ENCODE measurements around the gene NMRK2.

- TF ChIP-seq CTCF (conservative IDR thresholded peaks at IDR 0.05 in 1 of 2, IDR thresholded peaks at IDR 0.05 in 1 of 2; ENCODE audit: extremely low read depth in 1 of 2, insufficient read depth in 1 of 2, low read depth in 1 of 2, low read length in 2 of 2) (no peak), EZH2 (IDR thresholded peaks at IDR 0.05; ENCODE audit: borderline replicate concordance, low read length) (no peak)
Observed at GRCh38 chr19:3983936-3984583, 51.2 kb downstream of the NMRK2 start.
